ENCODE data around the gene FAU. TPM values are rescaled to one million over a fixed set of nuclear protein-coding genes. Genes with fewer than 3 reads are reported as not detected.
A peak's percentile ranks its signal among the peaks of the same experiment; 100 is the strongest.

The FAU gene
- total and polyA plus RNA-seq, 2 of the 13 experiments (the other 11 are each of a cell fraction or from before 2014, with no cell fraction given) = 374 to 869 TPM

GRCh38 chr11:65110354-65110861 lies 11.5 kb downstream of the FAU start (continued):
- TF ChIP-seq KIAA2018 (CRISPR knock-in tag; IDR thresholded peaks at IDR 0.05; ENCODE audit: borderline replicate concordance) (no peak), ZNF644 (CRISPR knock-in tag; IDR thresholded peaks at IDR 0.05; ENCODE audit: low read depth) (no peak), SMC3 (IDR thresholded peaks at IDR 0.05; ENCODE audit: low read length) (peak; percentile 74), SIN3A (IDR thresholded peaks at IDR 0.05; ENCODE audit: borderline replicate concordance, low read depth, low read length) (peak; percentile 49; the same call in 1 of the 2 replicates), KAT8 (CRISPR knock-in tag; IDR thresholded peaks at IDR 0.05) (0 out of 2 replicates have a peak, but pooled peaks have one; percentile 19), ZNF670 (CRISPR knock-in tag; IDR thresholded peaks at IDR 0.05; ENCODE audit: borderline replicate concordance) (no peak), GMEB1 (CRISPR knock-in tag; IDR thresholded peaks at IDR 0.05; ENCODE audit: borderline replicate concordance) (0 out of 2 replicates have a peak, but pooled peaks have one; percentile 19), ZNF563 (CRISPR knock-in tag; IDR thresholded peaks at IDR 0.05) (no peak), ATF7 (IDR thresholded peaks at IDR 0.05) (no peak), ATF7 (CRISPR knock-in tag; IDR thresholded peaks at IDR 0.05) (no peak), ZNF24 (IDR thresholded peaks at IDR 0.05) (no peak), FOXP4 (CRISPR knock-in tag; IDR thresholded peaks at IDR 0.05) (no peak), SOX5 (CRISPR knock-in tag; IDR thresholded peaks at IDR 0.05; ENCODE audit: borderline replicate concordance) (no peak), DPF2 (CRISPR knock-in tag; IDR thresholded peaks at IDR 0.05; ENCODE audit: borderline replicate concordance, low read depth) (no peak), RFXAP (CRISPR knock-in tag; IDR thresholded peaks at IDR 0.05; ENCODE audit: borderline replicate concordance) (0 out of 2 replicates have a peak, but pooled peaks have one; percentile 40), RAD21 (CRISPR knock-in tag; IDR thresholded peaks at IDR 0.05) (peak; percentile 65), ZNF737 (CRISPR knock-in tag; IDR thresholded peaks at IDR 0.05; ENCODE audit: borderline replicate concordance) (no peak), KDM4B (CRISPR knock-in tag; IDR thresholded peaks at IDR 0.05) (no peak), SALL1 (CRISPR knock-in tag; IDR thresholded peaks at IDR 0.05) (peak; percentile 47; the same call in 1 of the 2 replicates)

Measured in HepG2 (cell line).